Measurements from ENCODE around the gene HSPA4L. TPM values are rescaled to one million over a fixed set of nuclear protein-coding genes. Genes with fewer than 3 reads are reported as not detected.

Gene HSPA4L
- total RNA-seq, 4 donors from 2014 or later = 1.5 to 3.8 (median 2.8) TPM

DNA sequence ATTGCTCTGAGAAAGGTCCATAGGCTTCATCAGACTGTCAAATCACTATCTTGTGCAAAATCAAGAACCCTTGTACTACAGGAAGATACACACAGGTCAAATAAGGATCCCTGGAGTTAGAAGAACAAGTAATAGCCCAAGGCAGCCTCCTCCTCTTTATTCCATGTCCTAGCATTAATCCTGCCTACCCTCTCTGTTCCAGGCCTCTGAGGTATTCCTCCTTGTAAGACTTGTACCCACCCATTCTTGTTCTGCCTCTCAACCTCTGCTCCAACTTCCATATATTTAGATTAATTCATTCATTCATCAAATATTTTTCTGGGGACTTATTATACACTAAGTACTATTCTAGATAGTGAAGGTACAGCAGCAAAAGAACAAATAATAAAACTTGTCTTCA is 88.2 kb downstream of the HSPA4L start:
- Histone ChIP-seq H3K27ac (no peak overlapping the region), H3K27me3 (no peaks in the 10 kb centered on the region), H3K4me3 (no peak overlapping the region), H3K9me3 (no peaks in the 10 kb centered on the region), H3K4me1 (peaks cover 0 to 8% (median 2%) of the 10 kb centered on the region in 4 donors), H3K36me3 (no peaks in the 10 kb centered on the region)
- intact Hi-C loops (cut with DNase I; ENCODE audit: low total_unique reads) = no loop called here
- DNase-seq = no peak
- TF ChIP-seq EP300 (IDR thresholded peaks at IDR 0.05; ENCODE audit: low read depth) (no peak), POLR2A (IDR thresholded peaks at IDR 0.05) (no peak), POLR2AphosphoS5 (IDR thresholded peaks at IDR 0.05) (no peak)
- TF ChIP-seq, protein P1, sequence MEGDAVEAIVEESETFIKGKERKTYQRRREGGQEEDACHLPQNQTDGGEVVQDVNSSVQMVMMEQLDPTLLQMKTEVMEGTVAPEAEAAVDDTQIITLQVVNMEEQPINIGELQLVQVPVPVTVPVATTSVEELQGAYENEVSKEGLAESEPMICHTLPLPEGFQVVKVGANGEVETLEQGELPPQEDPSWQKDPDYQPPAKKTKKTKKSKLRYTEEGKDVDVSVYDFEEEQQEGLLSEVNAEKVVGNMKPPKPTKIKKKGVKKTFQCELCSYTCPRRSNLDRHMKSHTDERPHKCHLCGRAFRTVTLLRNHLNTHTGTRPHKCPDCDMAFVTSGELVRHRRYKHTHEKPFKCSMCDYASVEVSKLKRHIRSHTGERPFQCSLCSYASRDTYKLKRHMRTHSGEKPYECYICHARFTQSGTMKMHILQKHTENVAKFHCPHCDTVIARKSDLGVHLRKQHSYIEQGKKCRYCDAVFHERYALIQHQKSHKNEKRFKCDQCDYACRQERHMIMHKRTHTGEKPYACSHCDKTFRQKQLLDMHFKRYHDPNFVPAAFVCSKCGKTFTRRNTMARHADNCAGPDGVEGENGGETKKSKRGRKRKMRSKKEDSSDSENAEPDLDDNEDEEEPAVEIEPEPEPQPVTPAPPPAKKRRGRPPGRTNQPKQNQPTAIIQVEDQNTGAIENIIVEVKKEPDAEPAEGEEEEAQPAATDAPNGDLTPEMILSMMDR (IDR thresholded peaks at IDR 0.05) = no peak
- in situ Hi-C loops (cut with MboI; ENCODE audit: low pct_ligation_motif_present in 1 of 4, low pct_unique_long_range_greater_than_20kb in 1 of 4, low sequenced_read_pairs in 3 of 4) = no loop called here

DNA sequence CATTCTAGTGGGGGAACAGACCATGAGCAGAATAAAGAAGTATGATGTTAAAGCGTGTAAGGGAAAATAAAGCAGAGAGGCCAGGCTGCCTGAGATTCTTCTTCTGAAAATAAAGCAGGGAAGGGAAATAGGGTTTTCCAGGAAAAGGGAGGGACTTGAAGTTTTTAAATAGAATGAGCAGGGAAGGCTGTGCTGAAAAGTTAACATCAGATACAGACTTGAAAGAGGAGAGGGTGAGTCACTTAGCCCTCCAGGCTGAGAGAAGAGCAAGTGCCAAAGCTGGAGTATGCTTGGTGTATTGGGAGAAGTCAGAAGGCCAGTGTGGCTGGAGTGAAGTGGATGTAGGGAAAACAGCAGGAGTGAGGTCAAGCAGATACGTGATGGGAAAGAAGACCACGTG is 88.6 kb downstream of the HSPA4L start:
- H3K27ac ChIP-seq = no peak overlapping the region
- TF ChIP-seq, protein P1 (IDR thresholded peaks at IDR 0.05) = no peak
- TF ChIP-seq POLR2A (IDR thresholded peaks at IDR 0.05) = no peak
- TF ChIP-seq EP300 (IDR thresholded peaks at IDR 0.05; ENCODE audit: low read depth) = no peak
- TF ChIP-seq POLR2AphosphoS5 (IDR thresholded peaks at IDR 0.05) = no peak
- DNase-seq = no peak

DNA sequence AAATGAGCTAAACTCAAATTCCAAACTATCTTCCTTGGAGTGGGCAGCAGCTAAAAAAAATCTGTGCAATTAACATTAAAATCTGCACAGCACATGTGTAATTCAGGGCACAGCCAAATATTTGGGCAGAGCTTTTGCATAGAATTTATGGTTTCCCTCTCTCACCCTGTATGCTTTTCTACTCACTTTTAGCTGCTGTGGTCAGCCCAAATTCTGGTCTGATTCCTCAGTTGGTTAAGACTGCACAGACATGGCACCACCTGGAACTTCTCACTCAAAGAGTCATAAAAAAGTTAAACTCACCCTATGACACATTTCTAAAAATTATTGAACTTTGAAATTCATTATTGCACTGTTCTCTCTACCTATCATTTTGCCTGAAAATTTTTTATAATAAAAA is 93.7 kb downstream of the HSPA4L start:
- Histone ChIP-seq H3K36me3 (no peaks in the 10 kb centered on the region), H3K4me3 (no peak overlapping the region), H3K27ac (no peak overlapping the region), H3K27me3 (no peaks in the 10 kb centered on the region), H3K4me1 (peaks cover 3 to 14% (median 6%) of the 10 kb centered on the region in 4 donors), H3K9me3 (no peaks in the 10 kb centered on the region)
- DNase-seq = no peak
- intact Hi-C loops (cut with DNase I; ENCODE audit: low total_unique reads) = no loop called here
- TF ChIP-seq, protein P1 (IDR thresholded peaks at IDR 0.05) = no peak
- in situ Hi-C loops (cut with MboI; ENCODE audit: low pct_ligation_motif_present in 1 of 4, low pct_unique_long_range_greater_than_20kb in 1 of 4, low sequenced_read_pairs in 3 of 4) = no loop called here

More for the DNA sequence above, 88.6 kb downstream of the HSPA4L start:
- H3K36me3 ChIP-seq = no peaks in the 10 kb centered on the region
- no peak overlapping the region for H3K4me3 ChIP-seq
- H3K27me3 ChIP-seq = no peaks in the 10 kb centered on the region
- intact Hi-C loops (cut with DNase I; ENCODE audit: low total_unique reads) (no loop called here), in situ Hi-C loops (cut with MboI; ENCODE audit: low pct_ligation_motif_present in 1 of 4, low pct_unique_long_range_greater_than_20kb in 1 of 4, low sequenced_read_pairs in 3 of 4) (no loop called here)
- no peaks in the 10 kb centered on the region for H3K9me3 ChIP-seq
- 46 to 62% methylated on average over 3 of the region's 3 CpGs for WGBS, 2 donors (ENCODE audit: low coverage in 1 of 2)
- peaks cover 0 to 8% (median 2%) of the 10 kb centered on the region in 4 donors for H3K4me1 ChIP-seq

DNA sequence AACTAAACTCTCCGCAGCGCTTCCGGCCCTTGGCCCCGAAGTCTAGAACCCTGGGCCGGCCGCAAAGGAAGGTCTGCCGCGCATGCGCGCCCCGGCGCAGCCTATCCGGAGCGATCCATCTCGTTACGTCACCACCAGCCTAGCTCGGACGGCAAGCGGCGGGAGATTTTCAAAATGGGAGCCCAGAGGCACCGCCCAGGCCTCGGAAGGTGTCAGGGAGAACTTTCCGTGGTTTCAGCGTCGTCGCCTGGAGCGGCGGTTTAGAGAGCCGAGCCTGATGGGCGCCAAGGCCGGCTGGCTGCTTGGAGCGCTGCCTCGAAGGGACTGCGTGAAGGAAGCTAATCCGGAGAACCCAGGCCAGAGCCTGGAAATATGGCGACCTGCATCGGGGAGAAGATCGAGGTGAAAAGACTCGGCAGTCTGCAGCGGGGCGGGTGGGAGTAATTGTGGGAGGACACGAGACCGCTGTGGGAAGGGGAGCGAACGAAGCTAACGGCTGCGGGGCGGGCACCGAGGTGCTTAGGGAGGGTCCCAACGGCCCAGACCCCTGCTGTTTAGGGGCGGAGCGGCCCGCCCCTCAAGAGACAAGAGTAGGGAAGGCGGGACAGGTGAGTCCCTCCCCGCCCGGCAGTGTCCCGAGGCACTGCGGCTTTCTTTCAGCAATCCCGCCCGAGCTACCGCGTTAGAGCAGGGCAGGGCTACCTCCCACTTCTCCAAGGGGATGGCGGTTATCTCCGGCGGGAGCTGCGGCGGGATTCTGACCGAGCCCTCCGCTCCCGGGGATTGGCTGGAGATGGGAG is 98.8 kb downstream of the HSPA4L start, which contains the start of gene PLK4:
Gene PLK4, plus strand, starts transcription at position 131 of the 800 bp plus-strand sequence. Its CDS starts 242 bp downstream, at position 373.
- TF ChIP-seq, protein P1 (IDR thresholded peaks at IDR 0.05) = no peak
- TF ChIP-seq POLR2AphosphoS5 (IDR thresholded peaks at IDR 0.05) = peak in 2 of 3 donors; percentile 2 to 5
- H3K9me3 ChIP-seq = no peaks in the 10 kb centered on the region
- H3K4me1 ChIP-seq = peaks cover 5 to 20% (median 11%) of the 10 kb centered on the region in 4 donors
- WGBS, 2 donors (ENCODE audit: low coverage in 1 of 2) = 1% methylated on average over 60 of the region's 70 CpGs; no CpG with 5 or more reads in 1 of the 2 donors
- H3K27me3 ChIP-seq = no peaks in the 10 kb centered on the region
- intact Hi-C loops (cut with DNase I; ENCODE audit: low total_unique reads) = no loop called here
- H3K27ac ChIP-seq = peak within 1 kb of the TSS; percentile 77 to 91 (median 84)
- no peaks in the 10 kb centered on the region for H3K36me3 ChIP-seq
- DNase-seq = peak; percentile 97
- in situ Hi-C loops (cut with MboI; ENCODE audit: low pct_ligation_motif_present in 1 of 4, low pct_unique_long_range_greater_than_20kb in 1 of 4, low sequenced_read_pairs in 3 of 4) = loop anchor here in 1 of 4 donors (10.0 kb wide), 1 partner anchor 74 kb away; no protein-coding TSS in a partner anchor
- peak within 1 kb of the TSS; percentile 62 to 86 (median 84) for H3K4me3 ChIP-seq
